ENCODE data around the gene ZBTB45.

The ZBTB45 gene

DNA sequence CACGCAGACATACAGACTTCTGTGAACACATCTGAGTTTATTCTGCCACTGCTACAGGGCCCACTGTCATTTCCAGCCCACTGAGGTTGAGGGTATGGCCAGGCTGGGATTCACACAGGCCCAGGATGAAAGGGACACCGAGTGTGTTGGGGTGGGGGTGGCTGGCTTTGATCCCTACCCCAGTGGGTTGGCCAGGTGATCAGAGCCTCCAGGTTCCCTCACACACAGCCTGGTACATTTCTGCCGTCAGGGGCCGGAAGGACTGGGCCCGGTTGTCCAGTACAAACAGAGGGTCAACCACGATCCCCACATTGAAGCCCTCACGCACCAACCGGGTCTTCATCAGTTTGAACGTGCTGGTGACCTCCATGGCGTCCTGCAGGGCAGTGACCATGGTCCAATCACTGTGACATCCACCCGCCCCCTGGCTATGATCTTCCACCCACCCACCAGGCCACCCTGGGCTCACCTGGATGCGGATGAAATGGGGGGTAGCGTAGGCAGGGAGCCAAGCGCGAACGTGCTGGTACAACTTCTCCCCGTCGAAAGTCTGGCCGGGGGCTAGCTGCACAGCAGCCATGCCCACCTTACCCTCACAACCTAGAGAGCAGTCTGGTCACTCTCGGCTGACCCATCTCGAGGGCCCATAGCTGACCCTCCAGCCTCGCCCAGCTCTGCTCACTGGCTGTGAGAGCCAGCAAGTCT is 21.1 kb downstream of the ZBTB45 start:
- TF ChIP-seq CTCF (IDR thresholded peaks at IDR 0.05): no peak

GRCh38 chr19:58497634-58498170 is 21.9 kb downstream of the ZBTB45 start:
- no peak for TF ChIP-seq CTCF (IDR thresholded peaks at IDR 0.05)

- TF ChIP-seq CTCF (IDR thresholded peaks at IDR 0.05): no peak
These were observed 27.3 kb downstream of the ZBTB45 start for GRCh38 chr19:58492265-58492664.

GRCh38 chr19:58491393-58491792 is 28.2 kb downstream of the ZBTB45 start:
- no peak for TF ChIP-seq CTCF (IDR thresholded peaks at IDR 0.05)

GRCh38 chr19:58483776-58484175 is 35.8 kb downstream of the ZBTB45 start:
- no peak for TF ChIP-seq CTCF (IDR thresholded peaks at IDR 0.05)

DNA sequence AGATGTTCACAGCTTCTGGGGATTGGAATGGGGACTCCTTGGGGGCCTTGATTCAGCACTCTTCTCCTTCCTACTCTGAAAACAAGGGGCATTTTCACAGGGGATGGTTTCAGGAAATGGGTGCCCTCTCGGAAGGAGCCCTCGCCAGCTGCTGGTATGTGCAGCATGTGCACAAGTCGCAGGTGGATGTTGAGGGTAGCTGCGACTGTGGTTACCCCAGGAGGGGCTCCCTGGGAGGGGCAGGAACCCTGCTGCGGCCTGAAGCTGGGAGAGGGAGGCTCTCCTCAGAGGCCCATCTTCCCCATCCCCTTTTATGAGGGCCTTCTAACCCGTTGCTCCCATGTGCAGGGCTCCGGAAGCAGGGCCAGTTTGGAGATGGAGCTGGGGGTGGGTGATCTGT is 37.2 kb downstream of the ZBTB45 start:
- no peak for TF ChIP-seq CTCF (IDR thresholded peaks at IDR 0.05)

- no peak for TF ChIP-seq CTCF (IDR thresholded peaks at IDR 0.05)
These were observed 38.8 kb downstream of the ZBTB45 start for GRCh38 chr19:58480831-58481230.

DNA sequence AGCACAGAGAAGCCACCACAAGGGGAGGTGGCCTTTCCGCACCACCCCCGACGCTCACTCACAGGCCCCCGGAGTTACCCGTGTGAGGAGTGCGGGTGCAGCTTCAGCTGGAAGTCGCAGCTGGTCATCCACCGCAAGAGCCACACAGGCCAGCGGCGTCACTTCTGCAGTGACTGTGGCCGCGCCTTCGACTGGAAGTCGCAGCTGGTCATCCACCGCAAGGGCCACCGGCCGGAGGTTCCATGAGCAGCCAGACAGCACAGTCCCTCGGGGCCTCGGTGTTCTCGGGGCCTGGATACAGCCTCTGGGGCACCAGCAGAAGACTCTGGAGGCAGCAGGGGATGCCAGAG is 39.2 kb downstream of the ZBTB45 start:
- no peak for TF ChIP-seq CTCF (IDR thresholded peaks at IDR 0.05)
